Suprapubic skin (tissue), 4 donors: Measurements from ENCODE around the gene PHLDA3. TPM values are rescaled to one million over a fixed set of nuclear protein-coding genes. Genes with fewer than 3 reads are reported as not detected.

Source experiments
- DNase-seq, 2 donors: peaks; one replicate each; pipeline ENCODE4 v3.0.0-alpha.2; 2019; ENCODE audit warnings: low spot score in 2 of 2
- H3K27ac ChIP-seq: fragments of 200-600 bp; sonication (generic); one replicate; pipeline ENCODE4 v1.5.1; 2019
- H3K27me3 ChIP-seq: fragments of 200-600 bp; sonication (generic); one replicate; pipeline ENCODE4 v1.5.1; 2019
- H3K36me3 ChIP-seq: fragments of 200-600 bp; sonication (generic); one replicate; pipeline ENCODE4 v1.5.1; 2019
- H3K4me1 ChIP-seq: fragments of 200-600 bp; sonication (generic); one replicate; pipeline ENCODE4 v1.5.1; 2019
- H3K4me3 ChIP-seq: fragments of 200-600 bp; sonication (generic); one replicate; pipeline ENCODE4 v1.5.1; 2019; ENCODE audit warnings: mild to moderate bottlenecking
- H3K9me3 ChIP-seq: fragments of 200-600 bp; sonication (generic); one replicate; pipeline ENCODE4 v1.5.1; 2019
- EP300 ChIP-seq: sonication (generic); formaldehyde crosslinking; IDR thresholded peaks from one replicate; pipeline ENCODE4 v1.6.1; 2017; ENCODE audit warnings: antibody characterized with exemption
- POLR2A ChIP-seq, 2 donors: fragments of 450-650 bp; IDR thresholded peaks; one replicate each; pipeline ENCODE4 v1.6.1; 2017; ENCODE audit warnings: antibody characterized with exemption in 2 of 2, mild to moderate bottlenecking in 2 of 2, moderate library complexity in 2 of 2
- POLR2AphosphoS5 ChIP-seq, 3 donors: sonication (generic); formaldehyde crosslinking; IDR thresholded peaks; one replicate each; pipeline ENCODE4 v1.6.1; 2017; ENCODE audit warnings: antibody characterized with exemption in 3 of 3
- WGBS: methylation state at CpG from one replicate; pipeline ENCODE4 v1.1.5; 2018; 5-methylcytosine and 5-hydroxymethylcytosine counted together
- total RNA-seq, 4 donors: library from RNA; depleted of rRNA; stranded (reverse); fragments of >200 nt; gene quantifications; one replicate each; pipeline ENCODE4 v1.1.0, GENCODE V29; 2016
- TF ChIP-seq, protein P1 (sequence below), 2 donors: fragments of 200-600 bp in 1 of 2; fragments of 450-650 bp in 1 of 2; sonication (generic) in 1 of 2; IDR thresholded peaks; one replicate each; pipeline ENCODE4 v1.5.1; 2016 to 2019; ENCODE audit warnings: antibody characterized with exemption in 2 of 2, mild to moderate bottlenecking in 1 of 2, moderate library complexity in 1 of 2

The PHLDA3 gene
- total RNA-seq, 4 donors from 2014 or later: 31.5 to 61.1 (median 44.5) TPM

DNA sequence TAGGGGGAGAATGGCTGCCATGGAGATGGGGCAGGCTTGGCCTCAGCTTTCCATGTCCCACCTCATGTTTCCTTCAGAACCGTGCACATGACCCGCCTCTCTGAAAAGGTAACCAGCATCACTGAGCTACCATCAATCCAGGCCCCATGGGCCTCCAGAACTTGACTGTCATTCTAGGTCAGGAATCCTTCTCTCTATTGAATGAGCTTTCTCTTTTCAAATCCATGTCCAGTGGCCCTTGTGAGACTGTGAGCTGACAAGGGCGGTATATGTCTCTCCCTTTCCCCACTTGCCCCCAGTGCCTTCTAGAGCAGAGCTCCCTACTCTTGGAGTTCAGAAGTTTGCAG lies 33.5 kb upstream of the PHLDA3 start:
- no peaks in the 10 kb centered on the region for H3K9me3 ChIP-seq
- peaks cover 87% of the 10 kb centered on the region for H3K4me1 ChIP-seq
- H3K27me3 ChIP-seq: no peaks in the 10 kb centered on the region
- peaks cover 5% of the 10 kb centered on the region for H3K36me3 ChIP-seq
- TF ChIP-seq, protein P1, sequence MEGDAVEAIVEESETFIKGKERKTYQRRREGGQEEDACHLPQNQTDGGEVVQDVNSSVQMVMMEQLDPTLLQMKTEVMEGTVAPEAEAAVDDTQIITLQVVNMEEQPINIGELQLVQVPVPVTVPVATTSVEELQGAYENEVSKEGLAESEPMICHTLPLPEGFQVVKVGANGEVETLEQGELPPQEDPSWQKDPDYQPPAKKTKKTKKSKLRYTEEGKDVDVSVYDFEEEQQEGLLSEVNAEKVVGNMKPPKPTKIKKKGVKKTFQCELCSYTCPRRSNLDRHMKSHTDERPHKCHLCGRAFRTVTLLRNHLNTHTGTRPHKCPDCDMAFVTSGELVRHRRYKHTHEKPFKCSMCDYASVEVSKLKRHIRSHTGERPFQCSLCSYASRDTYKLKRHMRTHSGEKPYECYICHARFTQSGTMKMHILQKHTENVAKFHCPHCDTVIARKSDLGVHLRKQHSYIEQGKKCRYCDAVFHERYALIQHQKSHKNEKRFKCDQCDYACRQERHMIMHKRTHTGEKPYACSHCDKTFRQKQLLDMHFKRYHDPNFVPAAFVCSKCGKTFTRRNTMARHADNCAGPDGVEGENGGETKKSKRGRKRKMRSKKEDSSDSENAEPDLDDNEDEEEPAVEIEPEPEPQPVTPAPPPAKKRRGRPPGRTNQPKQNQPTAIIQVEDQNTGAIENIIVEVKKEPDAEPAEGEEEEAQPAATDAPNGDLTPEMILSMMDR (IDR thresholded peaks at IDR 0.05): no peak
- TF ChIP-seq EP300: no peak
- TF ChIP-seq POLR2AphosphoS5 (IDR thresholded peaks at IDR 0.05): no peak
- TF ChIP-seq POLR2A (IDR thresholded peaks at IDR 0.05): no peak
- WGBS: 72% methylated on average over 3 of the region's 3 CpGs
- no peak overlapping the region for H3K4me3 ChIP-seq
- peak overlapping the region; percentile 72 for H3K27ac ChIP-seq
- no peak for DNase-seq

DNA sequence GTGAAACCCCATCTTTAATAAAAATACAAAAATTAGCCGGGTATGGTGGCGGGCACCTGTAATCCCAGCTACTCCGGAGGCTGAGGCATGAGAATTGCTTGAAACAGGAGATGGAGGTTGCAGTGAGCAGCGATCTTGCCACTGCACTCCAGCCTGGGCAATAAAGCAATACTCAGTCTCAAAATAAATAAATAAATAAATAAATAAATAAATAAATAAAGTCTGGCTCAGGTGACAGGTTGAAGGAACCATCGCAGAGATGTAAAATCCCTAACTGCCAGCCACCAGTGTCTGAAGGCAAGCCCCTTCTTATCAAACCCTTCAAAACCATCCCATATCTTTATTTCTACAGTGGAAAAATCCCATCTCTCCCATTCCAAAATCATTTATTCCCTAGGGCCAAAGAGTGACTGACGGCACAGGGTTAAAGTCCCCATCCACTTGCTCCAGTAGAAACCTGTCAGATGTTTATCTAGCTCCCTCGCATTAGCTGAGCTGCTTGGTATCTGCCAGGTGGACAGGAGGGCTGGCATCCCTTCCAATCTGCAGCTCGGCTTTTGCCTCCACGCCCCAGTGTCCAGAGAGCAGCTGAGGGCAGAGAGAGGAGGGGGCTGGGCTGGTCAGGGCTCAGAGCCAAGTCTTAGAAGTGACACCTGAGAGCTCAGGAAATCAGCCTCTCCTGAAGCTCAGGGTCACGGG lies 33.0 kb upstream of the PHLDA3 start:
- WGBS: 72% methylated on average over 10 of the region's 10 CpGs
- H3K27me3 ChIP-seq: no peaks in the 10 kb centered on the region
- no peak overlapping the region for H3K4me3 ChIP-seq
- peaks cover 5% of the 10 kb centered on the region for H3K36me3 ChIP-seq
- TF ChIP-seq EP300: no peak
- TF ChIP-seq POLR2A (IDR thresholded peaks at IDR 0.05): no peak
- no peak for TF ChIP-seq POLR2AphosphoS5 (IDR thresholded peaks at IDR 0.05)
- TF ChIP-seq, protein P1 (IDR thresholded peaks at IDR 0.05): no peak
- H3K27ac ChIP-seq: peak overlapping the region; percentile 80
- no peaks in the 10 kb centered on the region for H3K9me3 ChIP-seq
- H3K4me1 ChIP-seq: peaks cover 85% of the 10 kb centered on the region
- DNase-seq: no peak

DNA sequence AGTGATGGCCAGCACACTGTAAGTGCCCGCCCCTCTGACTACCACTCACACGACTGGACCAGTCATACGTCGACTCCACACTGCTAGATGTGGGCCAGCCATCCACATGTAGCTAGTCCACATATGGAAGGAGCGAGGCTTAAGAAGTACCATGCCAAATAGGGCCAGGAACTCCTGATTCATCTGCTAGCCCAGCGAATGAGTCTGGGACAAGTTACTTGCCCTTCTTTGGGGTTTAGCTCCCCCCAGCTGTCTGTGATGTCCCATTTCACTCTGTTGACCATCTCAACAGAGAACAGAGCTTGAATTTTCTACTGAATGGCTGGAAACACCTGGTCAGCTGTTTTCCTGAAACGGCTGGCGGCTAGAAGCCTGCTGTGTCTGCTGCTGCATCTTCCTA lies 32.2 kb upstream of the PHLDA3 start:
- DNase-seq: no peak
- H3K27me3 ChIP-seq: no peaks in the 10 kb centered on the region
- WGBS: 76% methylated on average over 8 of the region's 8 CpGs
- no peak overlapping the region for H3K4me3 ChIP-seq
- H3K36me3 ChIP-seq: peaks cover 5% of the 10 kb centered on the region
- H3K4me1 ChIP-seq: peaks cover 88% of the 10 kb centered on the region
- H3K27ac ChIP-seq: peak overlapping the region; percentile 80
- TF ChIP-seq POLR2AphosphoS5 (IDR thresholded peaks at IDR 0.05) (no peak), EP300 (no peak), POLR2A (IDR thresholded peaks at IDR 0.05) (no peak)
- H3K9me3 ChIP-seq: no peaks in the 10 kb centered on the region

DNA sequence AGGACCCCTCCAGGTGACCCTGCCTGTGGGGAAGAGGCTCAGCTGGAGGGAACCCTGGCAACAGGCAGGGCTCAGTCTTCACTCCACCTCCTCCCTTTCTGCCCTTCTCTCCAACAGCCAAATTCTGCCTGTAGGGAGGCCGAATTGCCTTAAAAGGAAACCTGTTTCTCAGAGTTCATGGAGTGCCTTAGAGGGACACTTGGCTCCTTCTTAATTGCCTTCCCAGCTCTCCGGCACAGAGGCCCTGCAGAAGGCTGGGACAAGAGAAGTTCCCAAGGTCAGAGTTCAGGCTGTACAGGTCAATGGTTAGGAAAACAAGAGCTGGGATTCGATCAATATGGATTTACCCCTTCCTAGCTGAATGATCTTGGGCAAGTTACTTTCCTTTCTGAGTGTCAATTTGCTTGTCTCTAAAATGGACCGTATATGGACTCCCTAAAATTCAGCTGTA lies 31.7 kb upstream of the PHLDA3 start:
- H3K4me3 ChIP-seq: peak overlapping the region; percentile 3
- peaks cover 5% of the 10 kb centered on the region for H3K36me3 ChIP-seq
- no peak for DNase-seq
- WGBS: 46% methylated on average over 4 of the region's 4 CpGs
- peaks cover 88% of the 10 kb centered on the region for H3K4me1 ChIP-seq
- no peaks in the 10 kb centered on the region for H3K9me3 ChIP-seq
- H3K27ac ChIP-seq: peak overlapping the region; percentile 80
- TF ChIP-seq POLR2A (IDR thresholded peaks at IDR 0.05) (no peak), POLR2AphosphoS5 (IDR thresholded peaks at IDR 0.05) (no peak), EP300 (no peak)
- TF ChIP-seq, protein P1 (IDR thresholded peaks at IDR 0.05): no peak
- no peaks in the 10 kb centered on the region for H3K27me3 ChIP-seq

DNA sequence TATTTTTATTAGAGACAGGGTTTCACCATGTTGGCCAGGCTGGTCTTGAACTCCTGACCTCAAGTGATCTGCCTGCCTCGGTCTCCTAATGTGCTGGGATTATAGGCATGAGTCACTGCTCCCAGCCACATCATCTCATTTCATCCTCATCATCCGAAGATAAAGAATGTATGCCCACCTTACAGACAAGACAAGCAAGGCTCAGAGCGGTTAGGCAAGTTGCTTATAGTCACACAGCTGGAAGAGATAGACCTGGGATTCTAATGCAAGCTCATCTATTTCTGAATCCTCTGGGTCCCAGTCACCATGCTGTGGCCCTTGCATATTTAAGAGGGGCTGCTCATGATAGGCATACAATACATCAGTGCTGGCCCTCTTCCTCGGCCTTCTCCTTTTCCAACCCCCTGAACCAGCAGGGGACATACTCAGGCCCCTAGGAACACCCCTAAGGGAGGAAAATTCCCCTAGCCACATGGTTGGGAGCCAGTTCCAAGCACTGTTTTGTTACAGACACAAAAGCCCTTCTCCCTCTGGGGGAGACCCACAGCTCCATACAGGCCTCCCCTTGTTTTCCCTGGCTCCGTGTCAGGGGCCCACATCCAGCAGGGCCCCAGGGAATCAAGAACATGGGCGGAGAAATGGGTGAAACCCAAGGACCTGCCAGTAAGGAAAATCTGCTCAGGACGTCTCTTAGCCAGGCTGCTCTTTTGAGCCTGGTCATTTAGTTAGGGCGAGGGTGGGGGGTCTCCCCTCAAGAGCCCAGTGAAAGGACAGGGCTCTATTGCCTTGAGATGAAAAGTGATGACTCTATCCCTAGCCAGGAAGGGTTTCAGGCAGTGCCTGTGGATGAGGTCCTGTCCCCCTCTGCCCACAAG lies 31.0 kb upstream of the PHLDA3 start:
- no peak for DNase-seq
- Histone ChIP-seq H3K27ac (peak overlapping the region; percentile 80), H3K4me3 (peak overlapping the region; percentile 3), H3K9me3 (no peaks in the 10 kb centered on the region), H3K4me1 (peaks cover 88% of the 10 kb centered on the region), H3K27me3 (no peaks in the 10 kb centered on the region), H3K36me3 (peaks cover 5% of the 10 kb centered on the region)
- TF ChIP-seq POLR2A (IDR thresholded peaks at IDR 0.05): no peak
- TF ChIP-seq EP300: no peak
- no peak for TF ChIP-seq POLR2AphosphoS5 (IDR thresholded peaks at IDR 0.05)
- TF ChIP-seq, protein P1 (IDR thresholded peaks at IDR 0.05): no peak
- WGBS: 45% methylated on average over 8 of the region's 8 CpGs
